OCI-LY3 (cell line): ENCODE data around the gene ANKRA2.

Source experiments
- H2AFZ ChIP-seq: fragments of 200-600, 300-600 bp; shearing (Covaris generic); 2 replicates; pipeline ENCODE4 v1.6.0; 2014; ENCODE audit warnings: antibody characterized with exemption, low read depth, low read length
- H3K27ac ChIP-seq: fragments of 200-600, 300-600 bp; sonication (generic); 2 replicates; pipeline ENCODE4 v1.5.1; 2014; ENCODE audit warnings: mild to moderate bottlenecking, low read length, moderate library complexity, mixed read lengths
- H3K27me3 ChIP-seq: fragments of 200-600, 300-600 bp; sonication (generic); 2 replicates; pipeline ENCODE4 v1.6.1; 2014; ENCODE audit warnings: low read depth, low read length, mixed read lengths
- H3K36me3 ChIP-seq: fragments of 200-600, 300-600 bp; sonication (generic); replicated peaks from 2 replicates; pipeline ENCODE3; 2014; ENCODE audit warnings: low read depth, low read length, mixed read lengths
- H3K4me1 ChIP-seq: fragments of 300-600, 200-600 bp; sonication (generic); 2 replicates; pipeline ENCODE4 v1.6.1; 2014; ENCODE audit warnings: low read length, mixed read lengths
- H3K4me2 ChIP-seq: fragments of 200-600, 300-600 bp; sonication (generic); 2 replicates; pipeline ENCODE4 v1.6.1; 2014; ENCODE audit warnings: low read length, mixed read lengths
- H3K4me3 ChIP-seq: fragments of 300-600, 200-600 bp; sonication (generic); 2 replicates; pipeline ENCODE4 v1.5.1; 2014; ENCODE audit warnings: antibody characterized with exemption, mild to moderate bottlenecking, low read length, moderate library complexity
- H3K79me2 ChIP-seq: fragments of 300-600, 200-600 bp; shearing (Covaris generic); 2 replicates; pipeline ENCODE4 v1.6.1; 2014; ENCODE audit warnings: mild to moderate bottlenecking, low read length, mixed read lengths
- H3K9ac ChIP-seq: fragments of 300-600, 200-600 bp; shearing (Covaris generic); 2 replicates; pipeline ENCODE4 v1.6.0; 2014; ENCODE audit warnings: mild to moderate bottlenecking, low read length, moderate library complexity
- H3K9me3 ChIP-seq: fragments of 200-600, 300-600 bp; shearing (Covaris generic); 2 replicates; pipeline ENCODE4 v1.6.1; 2014; ENCODE audit warnings: low read length, mixed read lengths; ENCODE audit not compliant: insufficient read depth
- H4K20me1 ChIP-seq: fragments of 200-600, 300-600 bp; sonication (generic); 2 replicates; pipeline ENCODE4 v1.6.1; 2016; ENCODE audit warnings: low read length, mixed read lengths; ENCODE audit not compliant: insufficient read depth
- EZH2phosphoT487 ChIP-seq: fragments of 200-600 bp; shearing (Covaris generic); IDR thresholded peaks from 2 replicates; pipeline ENCODE4 v1.6.1; 2018; ENCODE audit warnings: antibody characterized with exemption, mixed run types, low read depth
- TF ChIP-seq, protein P1 (sequence below): fragments of 200-600, 300-600 bp; sonication (generic); IDR thresholded peaks from 2 replicates; pipeline ENCODE4 v1.5.1; 2014; ENCODE audit warnings: antibody characterized with exemption, low read length, low read depth

The ANKRA2 gene

DNA sequence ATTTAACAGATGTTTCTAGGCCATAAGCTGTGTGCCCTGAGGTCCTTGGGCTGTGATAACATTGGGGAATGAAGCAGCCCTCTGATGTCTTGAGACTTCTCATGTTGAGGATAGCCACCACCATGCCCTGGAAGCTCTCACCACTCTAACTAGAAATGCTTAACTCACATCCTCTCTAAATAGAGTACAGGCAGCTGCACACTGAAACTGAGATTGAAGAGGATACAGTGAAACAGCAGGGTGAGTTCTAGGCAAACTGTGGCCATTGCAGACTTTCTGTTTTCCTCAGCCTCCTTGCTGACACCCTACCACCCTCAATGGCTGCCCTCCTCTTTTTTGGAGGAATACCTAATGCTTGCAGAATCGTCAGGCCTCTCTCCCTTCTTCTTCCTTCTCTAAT lies 22.5 kb upstream of the ANKRA2 start:
- Histone ChIP-seq H3K79me2 (no peaks in the 10 kb centered on the region), H3K27me3 (no peaks in the 10 kb centered on the region), H3K4me1 (peaks cover 5% of the 10 kb centered on the region), H4K20me1 (no peaks in the 10 kb centered on the region), H3K4me3 (no peak overlapping the region), H3K4me2 (no peak overlapping the region), H3K36me3 (no peaks in the 10 kb centered on the region), H3K27ac (no peak overlapping the region), H3K9ac (no peak overlapping the region), H3K9me3 (no peaks in the 10 kb centered on the region), H2AFZ (no peak overlapping the region)
- no peak for TF ChIP-seq EZH2phosphoT487
- TF ChIP-seq, protein P1, sequence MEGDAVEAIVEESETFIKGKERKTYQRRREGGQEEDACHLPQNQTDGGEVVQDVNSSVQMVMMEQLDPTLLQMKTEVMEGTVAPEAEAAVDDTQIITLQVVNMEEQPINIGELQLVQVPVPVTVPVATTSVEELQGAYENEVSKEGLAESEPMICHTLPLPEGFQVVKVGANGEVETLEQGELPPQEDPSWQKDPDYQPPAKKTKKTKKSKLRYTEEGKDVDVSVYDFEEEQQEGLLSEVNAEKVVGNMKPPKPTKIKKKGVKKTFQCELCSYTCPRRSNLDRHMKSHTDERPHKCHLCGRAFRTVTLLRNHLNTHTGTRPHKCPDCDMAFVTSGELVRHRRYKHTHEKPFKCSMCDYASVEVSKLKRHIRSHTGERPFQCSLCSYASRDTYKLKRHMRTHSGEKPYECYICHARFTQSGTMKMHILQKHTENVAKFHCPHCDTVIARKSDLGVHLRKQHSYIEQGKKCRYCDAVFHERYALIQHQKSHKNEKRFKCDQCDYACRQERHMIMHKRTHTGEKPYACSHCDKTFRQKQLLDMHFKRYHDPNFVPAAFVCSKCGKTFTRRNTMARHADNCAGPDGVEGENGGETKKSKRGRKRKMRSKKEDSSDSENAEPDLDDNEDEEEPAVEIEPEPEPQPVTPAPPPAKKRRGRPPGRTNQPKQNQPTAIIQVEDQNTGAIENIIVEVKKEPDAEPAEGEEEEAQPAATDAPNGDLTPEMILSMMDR: no peak

DNA sequence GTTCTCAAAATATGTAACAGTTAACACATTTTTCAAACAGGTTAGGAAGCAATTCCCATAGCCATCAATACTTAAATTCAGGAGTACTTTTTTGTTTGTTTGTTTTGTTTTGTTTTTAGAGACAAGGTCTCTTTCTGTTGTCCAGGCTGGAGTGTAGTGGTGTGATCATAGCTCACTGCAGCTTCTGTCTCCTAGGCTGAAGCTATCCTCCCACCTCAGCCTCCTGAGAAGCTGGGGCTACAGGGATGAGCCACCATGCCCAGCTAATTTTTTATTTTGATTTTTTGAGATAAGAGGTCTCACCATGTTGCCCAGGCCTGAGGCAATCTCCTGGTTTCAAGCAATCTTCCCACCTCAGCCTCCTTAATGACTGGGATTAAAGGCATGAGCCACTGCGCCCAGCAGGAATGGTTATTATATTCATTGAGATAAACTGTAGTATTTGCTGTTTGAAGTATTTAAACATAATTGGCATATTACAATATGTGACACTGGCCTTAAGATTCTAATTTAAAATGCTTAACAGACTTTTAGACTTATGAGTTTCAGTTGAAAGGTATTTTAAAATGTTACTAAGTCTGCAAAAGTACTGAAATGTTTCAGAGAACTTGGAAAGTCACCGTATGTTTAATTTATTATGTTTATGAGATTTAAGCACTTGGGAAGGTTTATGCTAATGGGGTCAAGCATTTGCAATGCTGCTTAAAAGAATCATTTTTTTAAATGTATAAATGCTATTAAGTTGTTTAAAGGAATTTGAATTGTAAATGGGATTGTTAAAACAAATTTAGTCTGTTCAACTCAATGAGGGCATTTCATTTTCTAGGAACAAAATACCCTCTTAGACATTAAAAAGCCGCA lies 17.1 kb upstream of the ANKRA2 start:
- H3K4me3 ChIP-seq: no peak overlapping the region
- H3K4me2 ChIP-seq: no peak overlapping the region
- no peaks in the 10 kb centered on the region for H3K79me2 ChIP-seq
- H3K9ac ChIP-seq: no peak overlapping the region
- no peak overlapping the region for H2AFZ ChIP-seq
- H3K9me3 ChIP-seq: no peaks in the 10 kb centered on the region
- H3K27me3 ChIP-seq: no peaks in the 10 kb centered on the region
- H4K20me1 ChIP-seq: no peaks in the 10 kb centered on the region
- no peak overlapping the region for H3K27ac ChIP-seq
- no peak for TF ChIP-seq EZH2phosphoT487
- TF ChIP-seq, protein P1: no peak
- H3K36me3 ChIP-seq: peaks cover 12% of the 10 kb centered on the region
- no peaks in the 10 kb centered on the region; the same call in 1 of the 2 replicates for H3K4me1 ChIP-seq

DNA sequence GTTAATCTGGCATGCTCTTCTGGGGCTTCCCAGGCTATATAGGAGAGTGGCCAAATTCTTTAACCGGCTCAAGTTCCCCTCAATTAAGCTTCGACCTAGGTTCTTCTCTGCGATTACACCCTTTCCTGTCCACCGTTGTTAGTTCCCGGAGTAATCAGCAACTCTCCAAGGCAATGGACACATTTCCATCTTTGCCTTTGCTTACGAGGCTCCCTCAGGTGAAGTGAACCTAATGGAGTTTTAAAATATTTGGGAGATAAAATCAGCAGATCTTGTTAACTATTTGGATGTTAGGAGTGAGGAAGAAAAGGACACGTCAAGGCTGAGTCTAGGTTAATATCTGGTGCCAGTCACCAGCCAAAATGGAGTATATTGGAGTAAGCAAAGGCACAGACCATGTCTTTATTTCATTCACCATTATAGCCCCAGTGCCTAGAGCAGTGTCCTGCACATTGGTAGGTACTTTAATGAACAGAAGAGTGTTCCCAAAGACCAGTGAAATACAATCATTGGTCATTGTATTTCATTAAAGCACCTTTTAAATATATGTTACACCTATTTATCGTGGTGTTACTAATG lies 619 bp upstream of the ANKRA2 start:
- Histone ChIP-seq H2AFZ (peak overlapping the region; percentile 75; the same call in 1 of the 2 replicates), H3K36me3 (peaks cover 5% of the 10 kb centered on the region), H3K4me3 (peak overlapping the region; percentile 98), H3K4me1 (peaks cover 18% of the 10 kb centered on the region), H4K20me1 (no peaks in the 10 kb centered on the region), H3K27me3 (no peaks in the 10 kb centered on the region), H3K9me3 (no peaks in the 10 kb centered on the region), H3K4me2 (peak overlapping the region; percentile 91), H3K9ac (peak overlapping the region; percentile 78), H3K27ac (peak overlapping the region; percentile 7; the same call in 1 of the 2 replicates), H3K79me2 (peaks cover 49% of the 10 kb centered on the region)
- TF ChIP-seq, protein P1: no peak
- no peak for TF ChIP-seq EZH2phosphoT487

DNA sequence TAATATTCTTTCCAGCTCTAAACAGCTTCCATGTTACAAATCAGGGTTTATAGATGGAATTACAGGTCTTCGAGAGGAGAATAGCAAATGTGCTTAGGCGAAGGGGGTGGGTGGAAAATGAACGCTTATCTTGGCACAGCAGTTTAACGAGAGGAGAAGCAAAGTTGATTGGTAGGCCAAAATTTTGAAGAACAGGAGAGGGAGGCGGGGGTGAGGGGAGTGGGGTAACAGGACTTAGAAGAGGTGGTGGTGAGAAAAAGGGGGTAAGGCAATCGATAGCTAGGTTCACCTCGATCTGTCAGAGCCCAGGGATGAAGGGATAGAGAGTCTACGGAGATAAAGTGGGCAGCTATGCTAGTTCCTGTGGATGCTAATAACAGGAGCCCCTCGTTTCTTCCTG lies 764 bp downstream of the ANKRA2 start:
- Histone ChIP-seq H2AFZ (peak overlapping the region; percentile 89), H3K4me1 (peaks cover 18% of the 10 kb centered on the region), H3K36me3 (peaks cover 6% of the 10 kb centered on the region), H3K27me3 (no peaks in the 10 kb centered on the region), H3K4me3 (peak overlapping the region; percentile 98), H3K79me2 (peaks cover 49% of the 10 kb centered on the region), H3K9me3 (no peaks in the 10 kb centered on the region), H3K4me2 (peak overlapping the region; percentile 87), H3K27ac (peak overlapping the region; percentile 53), H3K9ac (peak overlapping the region; percentile 78), H4K20me1 (no peaks in the 10 kb centered on the region)
- TF ChIP-seq, protein P1: no peak
- no peak for TF ChIP-seq EZH2phosphoT487
